Measurements from ENCODE around the gene COL20A1. TPM values are rescaled to one million over a fixed set of nuclear protein-coding genes. Genes with fewer than 3 reads are reported as not detected.

COL20A1 gene
- total RNA-seq, 5 donors from 2014 or later (not counting 1 experiment from before 2014, with no cell fraction given): 0.16 to 0.35 (median 0.23) TPM; not detected in 2

DNA sequence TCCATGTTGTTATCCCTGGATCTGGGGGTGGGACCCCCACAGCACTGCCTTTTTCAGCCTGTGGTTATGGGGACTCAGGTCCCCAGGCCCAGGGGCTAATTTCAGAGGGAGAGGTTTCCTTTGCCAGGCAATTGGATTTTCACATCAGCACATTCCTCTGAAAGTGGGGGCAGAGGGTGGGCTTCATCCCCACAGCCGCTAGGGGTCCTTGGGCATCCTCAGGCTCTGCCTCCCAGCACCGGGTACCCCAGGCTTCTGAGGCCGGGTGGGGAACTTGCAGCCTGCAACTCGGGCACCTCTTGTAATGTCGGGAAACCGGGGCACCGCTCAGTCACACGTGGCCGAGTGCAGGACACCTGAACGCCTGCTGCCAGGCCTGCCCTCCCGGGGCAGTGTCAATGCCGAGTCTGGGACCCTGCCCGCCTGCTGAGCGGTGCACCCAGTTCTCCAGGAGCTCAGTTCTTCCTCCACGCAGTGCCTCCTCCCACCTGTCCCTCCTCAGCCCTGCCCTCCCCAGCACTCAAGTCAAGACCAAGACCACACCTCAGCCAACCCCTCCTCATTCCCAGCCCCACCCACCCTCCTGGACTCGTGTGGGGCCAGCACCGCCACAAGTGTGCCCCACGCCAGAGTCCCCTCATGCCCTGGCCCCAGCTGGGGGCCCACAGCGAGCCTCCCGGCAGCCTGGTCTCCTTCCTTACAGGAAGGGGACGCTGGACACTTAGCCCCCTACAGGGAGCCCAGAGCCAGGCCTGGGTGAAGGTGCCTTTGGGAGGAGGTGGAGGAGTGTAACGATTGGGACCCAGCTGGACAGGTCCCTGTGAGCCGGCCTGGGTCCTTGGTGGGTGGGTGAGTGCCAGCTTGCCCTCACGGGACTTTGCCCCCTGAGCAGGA is 77.0 kb downstream of the COL20A1 start:
- Mint-ChIP-seq H3K36me3 (no peaks in the 10 kb centered on the region), H3K4me3 (no peak overlapping the region), H3K4me1 (no peaks in the 10 kb centered on the region), H3K27ac (no peak overlapping the region), H3K9me3 (no peaks in the 10 kb centered on the region), H3K27me3 (peaks cover 12 to 33% of the 10 kb centered on the region in 2 donors)
- Histone ChIP-seq H3K4me1 (ENCODE audit: control insufficient read depth in 1 of 2, extremely low read depth in 1 of 2, insufficient read depth in 2 of 2, low read length in 2 of 2) (no peaks in the 10 kb centered on the region), H3K4me3 (ENCODE audit: control insufficient read depth in 1 of 2, extremely low read depth in 1 of 2, low read length in 1 of 2) (no peak overlapping the region), H3K27ac (ENCODE audit: low read length) (no peak overlapping the region), H3K9me3 (no peaks in the 10 kb centered on the region), H3K36me3 (ENCODE audit: control insufficient read depth in 2 of 2, extremely low read depth in 1 of 2, insufficient read depth in 1 of 2, low read length in 1 of 2) (no peaks in the 10 kb centered on the region), H3K27me3 (replicated peaks in 1 of 2; ENCODE audit: control insufficient read depth in 2 of 2, extremely low read depth in 1 of 2, insufficient read depth in 2 of 2, low read length in 1 of 2) (peaks cover 0 to 68% of the 10 kb centered on the region in 2 experiments)
- DNase-seq (no peak), ATAC-seq (replicated peaks in 1 of 4) (no peak)
- WGBS (ENCODE audit: insufficient coverage): 72% methylated on average over 21 of the region's 24 CpGs
- CTCF ChIA-PET: no interaction called here
- POLR2A ChIA-PET: no interaction called here

- peaks cover 9 to 30% of the 10 kb centered on the region in 2 donors for H3K27me3 Mint-ChIP-seq
- H3K4me3 Mint-ChIP-seq: no peak overlapping the region
- H3K36me3 ChIP-seq (ENCODE audit: control insufficient read depth in 2 of 2, extremely low read depth in 1 of 2, insufficient read depth in 1 of 2, low read length in 1 of 2): no peaks in the 10 kb centered on the region
- H3K4me1 Mint-ChIP-seq: no peaks in the 10 kb centered on the region
- CTCF ChIA-PET: no interaction called here
- ATAC-seq (replicated peaks in 1 of 4): no peak
- peaks cover 0 to 67% of the 10 kb centered on the region in 2 experiments for H3K27me3 ChIP-seq (replicated peaks in 1 of 2; ENCODE audit: control insufficient read depth in 2 of 2, extremely low read depth in 1 of 2, insufficient read depth in 2 of 2, low read length in 1 of 2)
- no peaks in the 10 kb centered on the region for H3K9me3 ChIP-seq
- no peaks in the 10 kb centered on the region for H3K36me3 Mint-ChIP-seq
- no peak overlapping the region for H3K27ac Mint-ChIP-seq
- H3K27ac ChIP-seq (ENCODE audit: low read length): no peak overlapping the region
- POLR2A ChIA-PET: no interaction called here
- H3K4me3 ChIP-seq (ENCODE audit: control insufficient read depth in 1 of 2, extremely low read depth in 1 of 2, low read length in 1 of 2): no peak overlapping the region
- no peaks in the 10 kb centered on the region for H3K9me3 Mint-ChIP-seq
- DNase-seq: no peak
- no peaks in the 10 kb centered on the region for H3K4me1 ChIP-seq (ENCODE audit: control insufficient read depth in 1 of 2, extremely low read depth in 1 of 2, insufficient read depth in 2 of 2, low read length in 2 of 2)
- WGBS (ENCODE audit: insufficient coverage): 47% methylated on average over 20 of the region's 21 CpGs
Measured at GRCh38 chr20:63370618-63371187, 77.7 kb downstream of the COL20A1 start.

GRCh38 chr20:63371291-63371865 is 78.4 kb downstream of the COL20A1 start:
- no peaks in the 10 kb centered on the region for H3K4me1 Mint-ChIP-seq
- Histone ChIP-seq H3K27ac (ENCODE audit: low read length) (no peak overlapping the region), H3K9me3 (no peaks in the 10 kb centered on the region), H3K36me3 (ENCODE audit: control insufficient read depth in 2 of 2, extremely low read depth in 1 of 2, insufficient read depth in 1 of 2, low read length in 1 of 2) (no peaks in the 10 kb centered on the region), H3K4me1 (ENCODE audit: control insufficient read depth in 1 of 2, extremely low read depth in 1 of 2, insufficient read depth in 2 of 2, low read length in 2 of 2) (no peaks in the 10 kb centered on the region), H3K4me3 (ENCODE audit: control insufficient read depth in 1 of 2, extremely low read depth in 1 of 2, low read length in 1 of 2) (no peak overlapping the region), H3K27me3 (replicated peaks in 1 of 2; ENCODE audit: control insufficient read depth in 2 of 2, extremely low read depth in 1 of 2, insufficient read depth in 2 of 2, low read length in 1 of 2) (peaks cover 2 to 67% of the 10 kb centered on the region in 2 experiments)
- H3K36me3 Mint-ChIP-seq: no peaks in the 10 kb centered on the region
- DNase-seq (no peak), ATAC-seq (replicated peaks in 1 of 4) (no peak)
- H3K4me3 Mint-ChIP-seq: no peak overlapping the region
- no peak overlapping the region for H3K27ac Mint-ChIP-seq
- ChIA-PET POLR2A (no interaction called here), CTCF (no interaction called here)
- no peaks in the 10 kb centered on the region for H3K9me3 Mint-ChIP-seq
- H3K27me3 Mint-ChIP-seq: peaks cover 9 to 31% of the 10 kb centered on the region in 2 donors
- 77% methylated on average over 18 of the region's 28 CpGs for WGBS (ENCODE audit: insufficient coverage)

DNA sequence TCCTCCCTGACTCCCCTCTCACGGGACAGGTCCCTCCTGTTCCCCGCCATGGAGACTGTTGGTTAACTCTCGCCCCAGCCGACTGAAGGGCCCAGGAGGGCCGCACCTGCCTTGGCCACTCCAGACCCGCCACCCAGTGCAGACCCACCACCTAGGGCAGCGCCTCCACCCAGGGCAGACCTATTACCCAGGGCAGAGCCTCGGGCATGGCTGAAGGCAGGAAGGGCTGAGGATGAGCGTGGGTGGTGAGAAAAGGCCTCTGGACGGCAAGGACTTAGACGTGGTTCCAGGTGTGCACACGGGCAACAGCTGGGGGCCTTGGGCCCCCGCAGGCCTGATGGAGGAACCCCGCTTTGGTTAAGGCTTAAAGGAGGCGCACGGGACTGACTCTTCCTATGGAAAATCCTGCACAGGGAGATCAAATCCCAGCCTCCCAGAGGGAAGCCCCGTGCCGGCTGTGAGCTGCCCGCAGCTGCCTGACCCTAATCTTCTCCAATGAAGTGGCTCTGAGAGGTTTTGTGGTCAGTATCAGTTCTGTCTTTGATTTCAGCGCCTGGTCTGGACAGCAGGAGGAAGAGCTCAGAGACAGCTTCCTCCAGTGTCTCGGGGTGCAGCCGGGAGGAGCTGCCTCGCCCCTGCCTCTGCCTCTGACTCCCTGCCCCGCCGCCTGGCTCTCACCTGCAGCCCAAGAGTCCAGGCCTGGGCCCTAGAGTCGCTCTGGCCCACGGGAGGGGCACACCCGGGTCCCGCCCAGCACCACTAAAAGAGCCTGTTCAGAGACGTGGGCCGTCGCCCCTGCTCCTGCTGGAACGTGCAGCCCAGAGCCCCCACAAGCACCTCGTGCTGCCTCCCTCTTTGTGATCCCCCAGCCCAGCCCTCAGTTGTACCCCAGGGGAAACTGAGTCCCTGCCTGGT is 80.2 kb downstream of the COL20A1 start:
- H3K36me3 Mint-ChIP-seq: no peaks in the 10 kb centered on the region
- H3K27me3 Mint-ChIP-seq: peaks cover 9 to 32% of the 10 kb centered on the region in 2 donors
- 66% methylated on average over 21 of the region's 34 CpGs for WGBS (ENCODE audit: insufficient coverage)
- ChIA-PET POLR2A (no interaction called here), CTCF (no interaction called here)
- Histone ChIP-seq H3K36me3 (ENCODE audit: control insufficient read depth in 2 of 2, extremely low read depth in 1 of 2, insufficient read depth in 1 of 2, low read length in 1 of 2) (no peaks in the 10 kb centered on the region), H3K4me1 (ENCODE audit: control insufficient read depth in 1 of 2, extremely low read depth in 1 of 2, insufficient read depth in 2 of 2, low read length in 2 of 2) (no peaks in the 10 kb centered on the region), H3K27ac (ENCODE audit: low read length) (no peak overlapping the region), H3K4me3 (ENCODE audit: control insufficient read depth in 1 of 2, extremely low read depth in 1 of 2, low read length in 1 of 2) (no peak overlapping the region), H3K9me3 (no peaks in the 10 kb centered on the region), H3K27me3 (replicated peaks in 1 of 2; ENCODE audit: control insufficient read depth in 2 of 2, extremely low read depth in 1 of 2, insufficient read depth in 2 of 2, low read length in 1 of 2) (peaks cover 2 to 73% of the 10 kb centered on the region in 2 experiments)
- no peak overlapping the region for H3K27ac Mint-ChIP-seq
- no peaks in the 10 kb centered on the region for H3K9me3 Mint-ChIP-seq
- ATAC-seq (replicated peaks in 1 of 4): no peak
- H3K4me3 Mint-ChIP-seq: no peak overlapping the region
- no peak for DNase-seq
- H3K4me1 Mint-ChIP-seq: no peaks in the 10 kb centered on the region

GRCh38 chr20:63373996-63374395 is 81.0 kb downstream of the COL20A1 start:
- no peaks in the 10 kb centered on the region for H3K4me1 ChIP-seq (ENCODE audit: control insufficient read depth in 1 of 2, extremely low read depth in 1 of 2, insufficient read depth in 2 of 2, low read length in 2 of 2)
- CTCF ChIA-PET: no interaction called here
- Mint-ChIP-seq H3K4me3 (no peak overlapping the region), H3K4me1 (no peaks in the 10 kb centered on the region), H3K27ac (no peak overlapping the region), H3K36me3 (no peaks in the 10 kb centered on the region), H3K27me3 (peaks cover 9 to 39% of the 10 kb centered on the region in 2 donors), H3K9me3 (no peaks in the 10 kb centered on the region)
- no peaks in the 10 kb centered on the region for H3K9me3 ChIP-seq
- no peak overlapping the region for H3K27ac ChIP-seq (ENCODE audit: low read length)
- no peak overlapping the region for H3K4me3 ChIP-seq (ENCODE audit: control insufficient read depth in 1 of 2, extremely low read depth in 1 of 2, low read length in 1 of 2)
- ATAC-seq (replicated peaks in 1 of 4) (no peak), DNase-seq (no peak)
- WGBS (ENCODE audit: insufficient coverage): 83% methylated on average over 15 of the region's 19 CpGs
- H3K36me3 ChIP-seq (ENCODE audit: control insufficient read depth in 2 of 2, extremely low read depth in 1 of 2, insufficient read depth in 1 of 2, low read length in 1 of 2): no peaks in the 10 kb centered on the region
- POLR2A ChIA-PET: no interaction called here
- peaks cover 2 to 79% of the 10 kb centered on the region in 2 experiments for H3K27me3 ChIP-seq (replicated peaks in 1 of 2; ENCODE audit: control insufficient read depth in 2 of 2, extremely low read depth in 1 of 2, insufficient read depth in 2 of 2, low read length in 1 of 2)

- ChIA-PET POLR2A (no interaction called here), CTCF (no interaction called here)
- no peak overlapping the region for H3K27ac Mint-ChIP-seq
- H3K4me3 Mint-ChIP-seq: no peak overlapping the region
- H3K4me1 Mint-ChIP-seq: no peaks in the 10 kb centered on the region
- Histone ChIP-seq H3K27me3 (replicated peaks in 1 of 2; ENCODE audit: control insufficient read depth in 2 of 2, extremely low read depth in 1 of 2, insufficient read depth in 2 of 2, low read length in 1 of 2) (peaks cover 2 to 84% of the 10 kb centered on the region in 2 experiments), H3K36me3 (ENCODE audit: control insufficient read depth in 2 of 2, extremely low read depth in 1 of 2, insufficient read depth in 1 of 2, low read length in 1 of 2) (no peaks in the 10 kb centered on the region), H3K4me1 (ENCODE audit: control insufficient read depth in 1 of 2, extremely low read depth in 1 of 2, insufficient read depth in 2 of 2, low read length in 2 of 2) (no peaks in the 10 kb centered on the region), H3K9me3 (no peaks in the 10 kb centered on the region), H3K4me3 (ENCODE audit: control insufficient read depth in 1 of 2, extremely low read depth in 1 of 2, low read length in 1 of 2) (no peak overlapping the region), H3K27ac (ENCODE audit: low read length) (no peak overlapping the region)
- H3K9me3 Mint-ChIP-seq: no peaks in the 10 kb centered on the region
- 44% methylated on average over 7 of the region's 12 CpGs for WGBS (ENCODE audit: insufficient coverage)
- no peaks in the 10 kb centered on the region for H3K36me3 Mint-ChIP-seq
- peaks cover 9 to 42% of the 10 kb centered on the region in 2 donors for H3K27me3 Mint-ChIP-seq
- no peak for DNase-seq
- no peak for ATAC-seq (replicated peaks in 1 of 4)
Measured at GRCh38 chr20:63374504-63374903, 81.5 kb downstream of the COL20A1 start.
